ENCODE data around the gene YJU2. TPM values are rescaled to one million over a fixed set of nuclear protein-coding genes. Genes with fewer than 3 reads are reported as not detected.
A peak's percentile ranks its signal among the peaks of the same experiment; 100 is the strongest.
"Not testable (repeated sequence)": the region's sequence is repeated elsewhere in the genome, so short reads cannot be mapped to it uniquely, and the experiment has no call there.

Gene YJU2
- total RNA-seq, 4 donors from 2014 or later, result 18.5 to 33.0 (median 23.2) TPM

GRCh38 chr19:4229179-4229931 is 17.5 kb upstream of the YJU2 start, which contains the start of gene EBI3:
Gene EBI3 (plus strand): TSS chr19:4229523. CDS start chr19:4229551, 28 bp downstream.
- DNase-seq, result no peak
- Histone ChIP-seq H3K4me3 (peak within 1 kb of the TSS in 2 of 4 donors; percentile 9 to 21), H3K27ac (no peak within 1 kb of the TSS), H3K27me3 (peaks cover 0 to 73% (median 1%) of the 10 kb centered on the region in 4 donors), H3K36me3 (no peaks in the 10 kb centered on the region), H3K4me1 (peaks cover 0 to 11% (median 0%) of the 10 kb centered on the region in 3 donors), H3K9me3 (no peaks in the 10 kb centered on the region)
- WGBS, 2 donors, result 8 to 26% methylated on average over 4 of the region's 19 CpGs
- TF ChIP-seq CTCF (IDR thresholded peaks at IDR 0.05) (no peak), POLR2A (IDR thresholded peaks at IDR 0.05) (no peak)
- intact Hi-C loops (cut with DNase I), result no loop called here

GRCh38 chr19:4230237-4230636 is 16.6 kb upstream of the YJU2 start:
- DNase-seq; H3K36me3 ChIP-seq; intact Hi-C loops (cut with DNase I); H3K4me3 ChIP-seq; H3K9me3 ChIP-seq; H3K27ac ChIP-seq: not testable (repeated sequence)
- 80 to 88% methylated on average over 6 of the region's 6 CpGs for WGBS, 2 donors
- Histone ChIP-seq H3K4me1 (peaks cover 0 to 11% (median 0%) of the 10 kb centered on the region in 3 donors), H3K27me3 (peaks cover 0 to 82% (median 1%) of the 10 kb centered on the region in 4 donors)

GRCh38 chr19:4231521-4231920 is 15.4 kb upstream of the YJU2 start:
- 89 to 100% methylated on average over 1 to 4 of the region's 6 CpGs for WGBS, 2 donors
- H3K27me3 ChIP-seq, result peaks cover 0 to 92% (median 1%) of the 10 kb centered on the region in 4 donors

GRCh38 chr19:4232139-4232538 is 14.7 kb upstream of the YJU2 start:
- H3K27me3 ChIP-seq, result peaks cover 0 to 94% (median 1%) of the 10 kb centered on the region in 4 donors
- H3K36me3 ChIP-seq; intact Hi-C loops (cut with DNase I); H3K27ac ChIP-seq; H3K9me3 ChIP-seq; H3K4me3 ChIP-seq; DNase-seq: not testable (repeated sequence)
- H3K4me1 ChIP-seq, result peaks cover 0 to 11% (median 0%) of the 10 kb centered on the region in 3 donors
- 72 to 74% methylated on average over 3 to 4 of the region's 5 CpGs for WGBS, 2 donors

More at GRCh38 chr19:4231521-4231920, 15.4 kb upstream of the YJU2 start:
- H3K9me3 ChIP-seq; DNase-seq; intact Hi-C loops (cut with DNase I); H3K27ac ChIP-seq; H3K36me3 ChIP-seq; H3K4me3 ChIP-seq: not testable (repeated sequence)
- H3K4me1 ChIP-seq, result peaks cover 0 to 11% (median 0%) of the 10 kb centered on the region in 3 donors

- 50 to 55% methylated on average over 7 to 10 of the region's 21 CpGs for WGBS, 2 donors
These were observed 14.1 kb upstream of the YJU2 start for GRCh38 chr19:4232614-4233281.

GRCh38 chr19:4233282-4233853 is 13.5 kb upstream of the YJU2 start:
- no peak overlapping the region for H3K4me3 ChIP-seq
- peaks cover 0 to 11% (median 0%) of the 10 kb centered on the region in 3 donors for H3K4me1 ChIP-seq
- no peaks in the 10 kb centered on the region for H3K9me3 ChIP-seq
- DNase-seq, result no peak
- H3K27ac ChIP-seq, result no peak overlapping the region
- intact Hi-C loops (cut with DNase I), result no loop called here
- no peaks in the 10 kb centered on the region for H3K36me3 ChIP-seq
- TF ChIP-seq POLR2A (IDR thresholded peaks at IDR 0.05), result no peak
- peak in 5 of 6 experiments; percentile 17 to 55 (median 38) for TF ChIP-seq CTCF (IDR thresholded peaks at IDR 0.05)
- WGBS, 2 donors, result 24 to 39% methylated on average over 6 to 11 of the region's 11 CpGs
- peaks cover 0 to 81% (median 1%) of the 10 kb centered on the region in 4 donors for H3K27me3 ChIP-seq

More at GRCh38 chr19:4232614-4233281, 14.1 kb upstream of the YJU2 start:
- H3K4me3 ChIP-seq, result no peak overlapping the region
- H3K4me1 ChIP-seq, result peaks cover 0 to 11% (median 0%) of the 10 kb centered on the region in 3 donors
- H3K9me3 ChIP-seq, result no peaks in the 10 kb centered on the region
- peaks cover 0 to 87% (median 1%) of the 10 kb centered on the region in 4 donors for H3K27me3 ChIP-seq
- intact Hi-C loops (cut with DNase I), result no loop called here
- TF ChIP-seq CTCF (IDR thresholded peaks at IDR 0.05) (no peak), POLR2A (IDR thresholded peaks at IDR 0.05) (no peak)
- H3K27ac ChIP-seq, result no peak overlapping the region
- no peak for DNase-seq
- no peaks in the 10 kb centered on the region for H3K36me3 ChIP-seq
